ENCODE data around the gene ETV3.

The ETV3 gene

DNA sequence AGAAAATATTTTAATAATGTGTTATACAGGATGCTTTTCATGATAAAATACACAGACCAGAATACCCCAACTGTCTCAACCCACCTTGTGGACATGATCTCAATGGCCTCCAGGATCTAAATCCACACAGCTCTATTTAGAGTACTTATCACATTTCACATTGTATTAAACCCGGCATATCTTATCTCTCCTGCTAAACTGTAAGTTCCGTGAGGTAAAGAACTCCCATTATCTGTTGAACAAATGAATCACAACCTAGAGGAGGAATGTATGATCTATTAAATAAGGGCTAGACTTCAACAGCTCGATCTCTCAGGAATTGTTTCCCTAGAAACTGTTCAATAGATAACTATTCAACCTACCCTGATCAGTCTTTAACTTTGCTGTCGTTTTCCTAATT lies 6.9 kb downstream of the ETV3 start:
- H3K79me2 ChIP-seq (ENCODE audit: insufficient read depth, low read length): peaks cover 5% of the 10 kb centered on the region

DNA sequence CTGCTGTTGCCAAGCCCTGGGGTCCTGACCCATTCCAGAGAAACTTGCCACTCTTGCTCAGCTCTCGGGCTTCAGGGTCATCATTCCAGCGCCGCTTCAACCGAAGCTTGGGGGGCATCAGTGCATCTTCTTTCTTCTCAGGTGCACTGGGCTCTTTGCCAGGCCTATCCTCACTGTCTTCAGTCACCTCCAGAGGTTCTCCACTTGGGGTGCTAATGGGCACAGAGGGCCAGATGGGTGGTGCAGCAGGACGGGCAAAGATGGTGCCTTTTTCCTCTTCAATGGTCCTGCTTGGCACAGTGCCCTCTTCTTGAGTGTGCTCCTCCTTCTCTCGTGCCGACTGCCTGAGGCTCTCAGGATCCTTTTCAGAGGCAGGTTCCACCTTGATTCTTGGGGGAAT lies 13.3 kb downstream of the ETV3 start:
- H3K4me2 ChIP-seq (ENCODE audit: low read depth, low read length, poor library complexity, severe bottlenecking): no peak overlapping the region
- H3K27ac ChIP-seq (ENCODE audit: low read depth, low read length): no peak overlapping the region
- H3F3A ChIP-seq (ENCODE audit: insufficient read depth): no peaks in the 10 kb centered on the region
- no peak overlapping the region for H2AFZ ChIP-seq (ENCODE audit: low read depth, low read length, severe bottlenecking)
- TF ChIP-seq EZH2phosphoT487 (conservative IDR thresholded peaks at IDR 0.05; ENCODE audit: low read length): no peak
- TF ChIP-seq, protein P1, sequence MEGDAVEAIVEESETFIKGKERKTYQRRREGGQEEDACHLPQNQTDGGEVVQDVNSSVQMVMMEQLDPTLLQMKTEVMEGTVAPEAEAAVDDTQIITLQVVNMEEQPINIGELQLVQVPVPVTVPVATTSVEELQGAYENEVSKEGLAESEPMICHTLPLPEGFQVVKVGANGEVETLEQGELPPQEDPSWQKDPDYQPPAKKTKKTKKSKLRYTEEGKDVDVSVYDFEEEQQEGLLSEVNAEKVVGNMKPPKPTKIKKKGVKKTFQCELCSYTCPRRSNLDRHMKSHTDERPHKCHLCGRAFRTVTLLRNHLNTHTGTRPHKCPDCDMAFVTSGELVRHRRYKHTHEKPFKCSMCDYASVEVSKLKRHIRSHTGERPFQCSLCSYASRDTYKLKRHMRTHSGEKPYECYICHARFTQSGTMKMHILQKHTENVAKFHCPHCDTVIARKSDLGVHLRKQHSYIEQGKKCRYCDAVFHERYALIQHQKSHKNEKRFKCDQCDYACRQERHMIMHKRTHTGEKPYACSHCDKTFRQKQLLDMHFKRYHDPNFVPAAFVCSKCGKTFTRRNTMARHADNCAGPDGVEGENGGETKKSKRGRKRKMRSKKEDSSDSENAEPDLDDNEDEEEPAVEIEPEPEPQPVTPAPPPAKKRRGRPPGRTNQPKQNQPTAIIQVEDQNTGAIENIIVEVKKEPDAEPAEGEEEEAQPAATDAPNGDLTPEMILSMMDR (IDR thresholded peaks at IDR 0.05; ENCODE audit: insufficient read depth, low read length, poor library complexity, severe bottlenecking): no peak
- no peak overlapping the region for H3K4me3 ChIP-seq (ENCODE audit: insufficient read depth, low read length, poor library complexity, severe bottlenecking)
- H3K9ac ChIP-seq (ENCODE audit: low read length): no peak overlapping the region
- no peaks in the 10 kb centered on the region for H3K9me2 ChIP-seq (replicated peaks; ENCODE audit: insufficient read depth, low read length)
- no peaks in the 10 kb centered on the region for H4K20me1 ChIP-seq (ENCODE audit: low read depth, low read length)
- H3K36me3 ChIP-seq (ENCODE audit: low read length): no peaks in the 10 kb centered on the region; the same call in 1 of the 2 replicates
- H3K9me3 ChIP-seq (ENCODE audit: insufficient read depth, low read length): no peaks in the 10 kb centered on the region
- no peaks in the 10 kb centered on the region for H3K79me2 ChIP-seq (ENCODE audit: insufficient read depth, low read length)
- no peaks in the 10 kb centered on the region for H3K27me3 ChIP-seq (ENCODE audit: low read length)

More for the DNA sequence above, 6.9 kb downstream of the ETV3 start:
- TF ChIP-seq, protein P1 (IDR thresholded peaks at IDR 0.05; ENCODE audit: insufficient read depth, low read length, poor library complexity, severe bottlenecking): no peak
- no peak for TF ChIP-seq EZH2phosphoT487 (conservative IDR thresholded peaks at IDR 0.05; ENCODE audit: low read length)
- Histone ChIP-seq H3K4me3 (ENCODE audit: insufficient read depth, low read length, poor library complexity, severe bottlenecking) (no peak overlapping the region), H2AFZ (ENCODE audit: low read depth, low read length, severe bottlenecking) (no peak overlapping the region), H4K20me1 (ENCODE audit: low read depth, low read length) (no peaks in the 10 kb centered on the region), H3K9ac (ENCODE audit: low read length) (no peak overlapping the region), H3K9me3 (ENCODE audit: insufficient read depth, low read length) (no peaks in the 10 kb centered on the region), H3K27me3 (ENCODE audit: low read length) (no peaks in the 10 kb centered on the region), H3K36me3 (ENCODE audit: low read length) (peaks cover 15% of the 10 kb centered on the region; the same call in 1 of the 2 replicates), H3K27ac (ENCODE audit: low read depth, low read length) (no peak overlapping the region), H3K9me2 (replicated peaks; ENCODE audit: insufficient read depth, low read length) (no peaks in the 10 kb centered on the region), H3F3A (ENCODE audit: insufficient read depth) (no peaks in the 10 kb centered on the region), H3K4me2 (ENCODE audit: low read depth, low read length, poor library complexity, severe bottlenecking) (no peak overlapping the region)

DNA sequence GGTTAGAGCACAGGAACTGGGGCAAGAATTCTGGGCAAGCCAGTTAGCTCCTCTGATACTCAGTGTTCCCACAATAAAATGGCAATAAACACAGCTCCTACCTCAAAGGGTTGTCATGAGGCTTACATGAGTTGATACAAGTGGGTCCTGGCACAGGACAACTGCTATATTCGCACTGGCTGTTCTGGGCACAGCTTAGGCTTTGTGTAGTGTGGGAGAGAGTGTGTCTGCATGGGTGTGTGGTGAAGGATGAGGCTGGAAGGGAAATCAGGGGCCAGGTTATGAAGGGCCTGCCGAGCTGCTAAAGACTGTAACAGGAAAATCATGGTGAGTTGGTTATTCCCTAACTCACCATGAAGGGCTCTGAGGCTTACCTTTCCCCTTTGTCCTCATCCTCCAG lies 18.7 kb downstream of the ETV3 start:
- Histone ChIP-seq H3K9me3 (ENCODE audit: insufficient read depth, low read length) (no peaks in the 10 kb centered on the region), H3K9me2 (replicated peaks; ENCODE audit: insufficient read depth, low read length) (no peaks in the 10 kb centered on the region), H3K27me3 (ENCODE audit: low read length) (no peaks in the 10 kb centered on the region), H3K79me2 (ENCODE audit: insufficient read depth, low read length) (no peaks in the 10 kb centered on the region), H3K4me3 (ENCODE audit: insufficient read depth, low read length, poor library complexity, severe bottlenecking) (no peak overlapping the region), H3K9ac (ENCODE audit: low read length) (no peak overlapping the region), H4K20me1 (ENCODE audit: low read depth, low read length) (no peaks in the 10 kb centered on the region), H3F3A (ENCODE audit: insufficient read depth) (no peaks in the 10 kb centered on the region), H3K4me2 (ENCODE audit: low read depth, low read length, poor library complexity, severe bottlenecking) (no peak overlapping the region), H3K27ac (ENCODE audit: low read depth, low read length) (no peak overlapping the region), H2AFZ (ENCODE audit: low read depth, low read length, severe bottlenecking) (no peak overlapping the region), H3K36me3 (ENCODE audit: low read length) (no peaks in the 10 kb centered on the region)
- TF ChIP-seq, protein P1 (IDR thresholded peaks at IDR 0.05; ENCODE audit: insufficient read depth, low read length, poor library complexity, severe bottlenecking): no peak
- no peak for TF ChIP-seq EZH2phosphoT487 (conservative IDR thresholded peaks at IDR 0.05; ENCODE audit: low read length)
